PFSK-1 (cell line): ENCODE measurements around the gene EIPR1.

ENCODE experiments used
- POLR2AphosphoS5 ChIP-seq: IDR thresholded peaks from 2 replicates; pipeline ENCODE4 v1.6.1; 2012; ENCODE audit warnings: low read depth, mild to moderate bottlenecking, control low read depth, low read length, moderate library complexity
- SIN3A ChIP-seq: IDR thresholded peaks from 2 replicates; pipeline ENCODE4 v1.6.1; 2012; ENCODE audit warnings: mild to moderate bottlenecking, low read length, moderate library complexity, borderline replicate concordance; ENCODE audit not compliant: insufficient read depth
- TAF1 ChIP-seq: IDR thresholded peaks from 2 replicates; pipeline ENCODE4 v1.6.1; 2012; ENCODE audit warnings: low read length, control low read depth, borderline replicate concordance; ENCODE audit not compliant: insufficient read depth
- TF ChIP-seq, protein P1 (sequence below), 2 experiments: IDR thresholded peaks; 2 replicates each; pipeline versions ENCODE4 v1.6.1 to v1.8.0; 2011 to 2012; ENCODE audit warnings: low read depth in 2 of 2, low read length in 2 of 2, control low read depth in 1 of 2, inconsistent platforms in 1 of 2, mild to moderate bottlenecking in 1 of 2, moderate library complexity in 1 of 2; ENCODE audit not compliant: insufficient read depth in 1 of 2

DNA sequence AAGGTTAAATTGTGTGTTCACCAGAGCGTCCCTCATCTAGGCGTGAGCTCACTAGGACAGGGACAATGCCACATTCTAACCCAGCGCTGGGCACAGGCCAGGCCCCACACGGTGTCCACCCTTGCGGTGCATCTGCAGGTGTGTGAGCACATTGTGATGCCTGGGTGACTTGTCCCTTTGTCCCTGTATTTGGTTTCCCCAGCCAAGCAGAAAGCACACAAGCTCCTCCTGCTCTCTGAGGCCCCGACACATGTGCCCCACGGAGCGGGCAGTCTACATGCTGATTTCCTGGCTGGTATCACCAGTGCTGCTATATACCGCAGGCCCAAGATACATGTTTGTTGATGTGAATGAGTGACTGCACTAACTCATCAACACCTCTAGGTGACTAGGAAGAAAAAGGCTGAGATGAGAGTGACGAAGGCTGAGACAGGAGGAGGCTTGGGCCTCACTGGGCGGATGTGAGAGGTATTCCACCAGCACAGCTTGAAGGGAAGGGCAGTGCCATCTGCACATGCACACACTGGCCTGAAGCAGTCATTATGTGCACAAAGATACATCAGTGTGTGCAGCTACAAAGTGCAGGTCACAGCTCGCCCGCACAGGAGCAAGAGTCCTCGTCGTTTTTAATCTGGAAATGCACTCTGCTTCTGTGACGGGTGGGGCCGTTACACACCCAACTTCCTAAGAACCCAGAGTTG lies 205.9 kb downstream of the EIPR1 start:
- TF ChIP-seq POLR2AphosphoS5 (no peak), SIN3A (no peak), TAF1 (no peak)
- TF ChIP-seq, protein P1, sequence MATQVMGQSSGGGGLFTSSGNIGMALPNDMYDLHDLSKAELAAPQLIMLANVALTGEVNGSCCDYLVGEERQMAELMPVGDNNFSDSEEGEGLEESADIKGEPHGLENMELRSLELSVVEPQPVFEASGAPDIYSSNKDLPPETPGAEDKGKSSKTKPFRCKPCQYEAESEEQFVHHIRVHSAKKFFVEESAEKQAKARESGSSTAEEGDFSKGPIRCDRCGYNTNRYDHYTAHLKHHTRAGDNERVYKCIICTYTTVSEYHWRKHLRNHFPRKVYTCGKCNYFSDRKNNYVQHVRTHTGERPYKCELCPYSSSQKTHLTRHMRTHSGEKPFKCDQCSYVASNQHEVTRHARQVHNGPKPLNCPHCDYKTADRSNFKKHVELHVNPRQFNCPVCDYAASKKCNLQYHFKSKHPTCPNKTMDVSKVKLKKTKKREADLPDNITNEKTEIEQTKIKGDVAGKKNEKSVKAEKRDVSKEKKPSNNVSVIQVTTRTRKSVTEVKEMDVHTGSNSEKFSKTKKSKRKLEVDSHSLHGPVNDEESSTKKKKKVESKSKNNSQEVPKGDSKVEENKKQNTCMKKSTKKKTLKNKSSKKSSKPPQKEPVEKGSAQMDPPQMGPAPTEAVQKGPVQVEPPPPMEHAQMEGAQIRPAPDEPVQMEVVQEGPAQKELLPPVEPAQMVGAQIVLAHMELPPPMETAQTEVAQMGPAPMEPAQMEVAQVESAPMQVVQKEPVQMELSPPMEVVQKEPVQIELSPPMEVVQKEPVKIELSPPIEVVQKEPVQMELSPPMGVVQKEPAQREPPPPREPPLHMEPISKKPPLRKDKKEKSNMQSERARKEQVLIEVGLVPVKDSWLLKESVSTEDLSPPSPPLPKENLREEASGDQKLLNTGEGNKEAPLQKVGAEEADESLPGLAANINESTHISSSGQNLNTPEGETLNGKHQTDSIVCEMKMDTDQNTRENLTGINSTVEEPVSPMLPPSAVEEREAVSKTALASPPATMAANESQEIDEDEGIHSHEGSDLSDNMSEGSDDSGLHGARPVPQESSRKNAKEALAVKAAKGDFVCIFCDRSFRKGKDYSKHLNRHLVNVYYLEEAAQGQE (IDR thresholded peaks at IDR 0.05; ENCODE audit: insufficient read depth in 1 of 2, low read depth in 2 of 2, low read length in 2 of 2): no peak
